HepG2 (cell line): Measurements from ENCODE around the gene CAND2. TPM values are rescaled to one million over a fixed set of nuclear protein-coding genes. Genes with fewer than 3 reads are reported as not detected.

Source experiments
- ATAC-seq: fragments of 200-7000 bp; cut with Tn5 transposase; 3 replicates; pipeline ENCODE4 v1.9.1; 2020; ENCODE audit warnings: mild to moderate bottlenecking, moderate library complexity
- BruUV-seq: library from RNA; stranded (reverse); fragments of 400-500 nt; replicated peaks from 2 replicates; lab custom pipeline; 2021; lab: Mats Ljungman, UMichigan
- CTCF ChIA-PET: fragments of 300-600 bp; formaldehyde crosslinking; extraction: SDS; loops from one replicate; lab custom pipeline; 2021; ENCODE audit warnings: low total read pairs, inconsistent platforms, low intra/inter-chr PET ratio; lab: Yijun Ruan, JAX
- POLR2A ChIA-PET: fragments of 350-600 bp; sonication (Branson Sonifier 250); formaldehyde crosslinking; loops from one replicate; lab custom pipeline; 2020; ENCODE audit warnings: antibody characterized with exemption, inconsistent platforms; lab: Yijun Ruan, JAX
- DNase-seq: peaks from one replicate; pipeline ENCODE4 v3.0.0-alpha.2; 2015; ENCODE audit warnings: low spot score
- FAIRE-seq: peaks from 3 replicates; lab custom pipeline; 2011; peaks lifted over from hg19 to GRCh38; lab: Jason Lieb, UNC
- H2AFZ ChIP-seq: one replicate; pipeline ENCODE4 v1.6.1; 2011; ENCODE audit warnings: low read length, inconsistent platforms
- H3K27ac ChIP-seq: fragments of 300-600 bp; 3 replicates; pipeline ENCODE4 v1.8.0; 2011; ENCODE audit warnings: mixed run types, mild to moderate bottlenecking, mixed read lengths, low read length, inconsistent platforms; ENCODE audit not compliant: insufficient read depth; ENCODE audit errors: extremely low read length
- H3K27me3 ChIP-seq, 2 experiments: fragments of 200-600 bp in 1 of 2; 2 replicates in 1 of 2; 3 replicates in 1 of 2; pipeline versions ENCODE4 v1.6.0 to v1.8.0; 2011; ENCODE audit warnings: low read length in 2 of 2, mild to moderate bottlenecking in 2 of 2, moderate library complexity in 2 of 2, inconsistent platforms in 1 of 2; ENCODE audit not compliant: insufficient read depth in 2 of 2, control insufficient read depth in 1 of 2
- H3K36me3 ChIP-seq, 2 experiments: fragments of 200-600 bp in 1 of 2; replicated peaks in 1 of 2; 2 replicates in 1 of 2; 3 replicates in 1 of 2; pipeline versions ENCODE4 v1.5.1 to v1.8.0; 2011; ENCODE audit warnings: low read length in 2 of 2, inconsistent platforms in 1 of 2; ENCODE audit not compliant: insufficient read depth in 2 of 2, control insufficient read depth in 1 of 2
- H3K4me1 ChIP-seq: 2 replicates; pipeline ENCODE4 v1.5.1; 2012; ENCODE audit warnings: low read length, inconsistent platforms; ENCODE audit not compliant: insufficient read depth
- H3K4me2 ChIP-seq: 2 replicates; pipeline ENCODE4 v1.6.0; 2011; ENCODE audit warnings: low read depth, low read length, inconsistent platforms
- H3K4me3 ChIP-seq, 3 experiments: fragments of 200-600 bp in 1 of 3; sonication (generic), shearing (Covaris generic) in 1 of 3; replicated peaks in 1 of 3; 2 replicates each; pipeline ENCODE4 v1.5.1; 2011 to 2016; ENCODE audit warnings: low read length in 3 of 3, inconsistent platforms in 2 of 3, low read depth in 2 of 3, mild to moderate bottlenecking in 2 of 3, control low read depth in 1 of 3, mixed read lengths in 1 of 3; ENCODE audit not compliant: insufficient read depth in 1 of 3
- H3K79me2 ChIP-seq: one replicate; pipeline ENCODE4 v1.6.1; 2011; ENCODE audit warnings: low read length, inconsistent platforms; ENCODE audit not compliant: insufficient read depth
- H3K9ac ChIP-seq: 2 replicates; pipeline ENCODE4 v1.6.0; 2011; ENCODE audit warnings: mild to moderate bottlenecking, low read depth, low read length, inconsistent platforms; ENCODE audit not compliant: insufficient read depth
- H3K9me3 ChIP-seq: 2 replicates; pipeline ENCODE4 v1.5.1; 2012; ENCODE audit warnings: mild to moderate bottlenecking, low read length
- H4K20me1 ChIP-seq: 2 replicates; pipeline ENCODE4 v1.6.0; 2011; ENCODE audit warnings: inconsistent platforms, mild to moderate bottlenecking, low read length, moderate library complexity; ENCODE audit not compliant: insufficient read depth
- ARHGAP35 ChIP-seq: sonication (generic); formaldehyde crosslinking; IDR thresholded peaks from 2 replicates; pipeline ENCODE4 v1.9.0; 2022; ENCODE audit warnings: mild to moderate bottlenecking, inconsistent platforms, moderate library complexity, missing genetic modification reagents, borderline replicate concordance
- BATF2 ChIP-seq: sonication (generic); formaldehyde crosslinking; IDR thresholded peaks from 2 replicates; pipeline ENCODE4 v1.8.0; 2022; ENCODE audit warnings: mild to moderate bottlenecking, missing genetic modification reagents, moderate library complexity
- ELK4 ChIP-seq: sonication (generic); formaldehyde crosslinking; IDR thresholded peaks from 2 replicates; pipeline ENCODE4 v1.9.0; 2021; ENCODE audit warnings: missing genetic modification reagents, borderline replicate concordance
- MAZ ChIP-seq, 2 experiments: sonication (generic) in 1 of 2; formaldehyde crosslinking in 1 of 2; IDR thresholded peaks; 2 replicates each; pipeline versions ENCODE4 v1.5.0 to v1.6.1; 2012 to 2020; ENCODE audit warnings: low read depth in 2 of 2, mild to moderate bottlenecking in 2 of 2, borderline replicate concordance in 1 of 2, improper control_type of control experiment in 1 of 2, low read length in 1 of 2, missing genetic modification reagents in 1 of 2, moderate library complexity in 1 of 2
- MXD3 ChIP-seq: IDR thresholded peaks from 2 replicates; pipeline ENCODE4 v1.6.1; 2016; ENCODE audit warnings: mild to moderate bottlenecking, missing biosample characterization, missing genetic modification reagents
- NFKBIZ ChIP-seq: IDR thresholded peaks from 2 replicates; pipeline ENCODE4 v1.6.1; 2018; ENCODE audit warnings: missing genetic modification reagents, missing compliant biosample characterization
- PLRG1 ChIP-seq: fragments of 450-650 bp; conservative IDR thresholded peaks from 2 replicates; pipeline ENCODE4 v1.6.1; 2016
- PLSCR1 ChIP-seq: sonication (generic); formaldehyde crosslinking; IDR thresholded peaks from 2 replicates; pipeline ENCODE4 v1.5.0; 2020; ENCODE audit warnings: missing genetic modification reagents, mild to moderate bottlenecking, borderline replicate concordance
- RARG ChIP-seq: sonication (generic); formaldehyde crosslinking; IDR thresholded peaks from 2 replicates; pipeline ENCODE4 v1.4.0; 2020; ENCODE audit warnings: low read depth, mild to moderate bottlenecking, missing genetic modification reagents
- SATB2 ChIP-seq: sonication (generic); formaldehyde crosslinking; IDR thresholded peaks from 2 replicates; pipeline ENCODE4 v1.5.0; 2020; ENCODE audit warnings: missing genetic modification reagents
- SMAD9 ChIP-seq: sonication (generic); formaldehyde crosslinking; IDR thresholded peaks from 2 replicates; pipeline ENCODE4 v1.5.1; 2020; ENCODE audit warnings: mild to moderate bottlenecking, missing genetic modification reagents
- SRSF1 ChIP-seq: fragments of 200-400 bp; formaldehyde crosslinking; optimal IDR thresholded peaks from 2 replicates; pipeline ENCODE3; 2017; ENCODE audit warnings: mild to moderate bottlenecking, low read depth, low read length, moderate library complexity
- SYNCRIP ChIP-seq: fragments of 200-400 bp; formaldehyde crosslinking; IDR thresholded peaks from 2 replicates; pipeline ENCODE4 v1.6.1; 2018; ENCODE audit warnings: mild to moderate bottlenecking, low read depth, low read length; ENCODE audit not compliant: insufficient read depth
- WIZ ChIP-seq: sonication (generic); formaldehyde crosslinking; IDR thresholded peaks from 2 replicates; pipeline ENCODE4 v1.5.1; 2020; ENCODE audit warnings: mild to moderate bottlenecking, missing genetic modification reagents
- ZGPAT ChIP-seq: IDR thresholded peaks from 2 replicates; pipeline ENCODE4 v1.6.1; 2016; ENCODE audit warnings: mild to moderate bottlenecking
- ZNF432 ChIP-seq: sonication (generic); formaldehyde crosslinking; IDR thresholded peaks from 2 replicates; pipeline ENCODE4 v1.5.0; 2020; ENCODE audit warnings: missing genetic modification reagents, mild to moderate bottlenecking, borderline replicate concordance
- ZNF44 ChIP-seq: sonication (generic); formaldehyde crosslinking; IDR thresholded peaks from 2 replicates; pipeline ENCODE4 v1.5.1; 2020; ENCODE audit warnings: mild to moderate bottlenecking, missing genetic modification reagents
- ZNF746 ChIP-seq: sonication (generic); formaldehyde crosslinking; IDR thresholded peaks from 2 replicates; pipeline ENCODE4 v1.8.0; 2022; ENCODE audit warnings: mild to moderate bottlenecking, missing genetic modification reagents
- ZNF788 ChIP-seq: sonication (generic); formaldehyde crosslinking; IDR thresholded peaks from 2 replicates; pipeline ENCODE4 v1.5.0; 2020; ENCODE audit warnings: mild to moderate bottlenecking, missing genetic modification reagents, borderline replicate concordance
- WGBS: methylation state at CpG from one replicate; pipeline ENCODE4 v1.1.6; 2017; ENCODE audit warnings: low lambda C conversion rate; 5-methylcytosine and 5-hydroxymethylcytosine counted together
- in situ Hi-C: cut with HindIII; loops from 2 replicates; pipeline ENCODE4 v1.10.0; 2017; ENCODE audit warnings: low pct_unique_long_range_greater_than_20kb; ENCODE audit not compliant: extremely low pct_ligation_motif_present
- intact Hi-C: fragments of 100-400 bp; cut with micrococcal nuclease; formaldehyde crosslinking; loops from one replicate; pipeline ENCODE4 v1.10.0; 2022; ENCODE audit not compliant: unreplicated experiment
- polyA plus RNA-seq, 8 experiments: library from polyadenylated mRNA; depleted of rRNA in 3 of 8; stranded (reverse) in 7 of 8; unstranded in 1 of 8; fragments of >200 nt; fragmentation: Illumina TruSeq in 4 of 8; extraction: Trizol in 4 of 8; gene quantifications; 2 replicates each; pipeline versions ENCODE4 v1.2.1 to v1.2.3, GENCODE V29; 2011 to 2016; ENCODE audit warnings: low read depth in 4 of 8, missing spikeins in 1 of 8, mixed read lengths in 1 of 8; ENCODE audit not compliant: insufficient read depth in 1 of 8
- total RNA-seq, 5 experiments: library from RNA; depleted of rRNA; stranded (reverse); fragments of >200 nt; fragmentation: Illumina TruSeq; extraction: Trizol; gene quantifications; 2 replicates each; pipeline ENCODE4 v1.2.3, GENCODE V29; 2016; ENCODE audit warnings: low read depth in 1 of 5

Gene CAND2
- total and polyA plus RNA-seq, 2 of the 13 experiments (the other 11 are each of a cell fraction or from before 2014, with no cell fraction given), result 0.01 TPM; not detected in 1

- no TSS peak for BruUV-seq
- Histone ChIP-seq H3K27me3 (peaks cover 4 to 50% of the 10 kb centered on the region in 2 experiments), H3K27ac (no peak overlapping the region), H4K20me1 (no peaks in the 10 kb centered on the region), H3K36me3 (no peaks in the 10 kb centered on the region), H3K9me3 (no peaks in the 10 kb centered on the region), H3K4me1 (peaks cover 29% of the 10 kb centered on the region), H3K9ac (peak overlapping the region; percentile 58), H3K4me3 (peak overlapping the region; percentile 54 to 76 (median 65); a peak in 5 of 6 replicates), H2AFZ (peak overlapping the region; percentile 31), H3K4me2 (peak overlapping the region; percentile 78), H3K79me2 (no peaks in the 10 kb centered on the region)
- ChIA-PET POLR2A (interaction anchor here (1.0 to 1.3 kb wide), 4 partner anchors 13 to 32 kb away, joined by 4 to 5 read pairs (median 5); partner anchors contain the start of gene RPL32), CTCF (no interaction called here)
- peak; percentile 85 for DNase-seq
- FAIRE-seq, result peak; percentile 60
- ATAC-seq, result peak; percentile 94
- WGBS, result 0% methylated on average over 3 of the region's 50 CpGs
- in situ Hi-C loops, result no loop called here
- intact Hi-C loops, result no loop called here
- TF ChIP-seq ZNF44 (CRISPR knock-in tag), result no peak
- TF ChIP-seq ZNF788, result no peak
- no peak for TF ChIP-seq RARG (CRISPR knock-in tag)
- no peak for TF ChIP-seq SMAD9 (CRISPR knock-in tag)
- TF ChIP-seq PLSCR1, result no peak
- peak; percentile 39; the same call in 1 of the 2 replicates for TF ChIP-seq WIZ
- no peak for TF ChIP-seq ZNF432 (CRISPR knock-in tag)
- no peak for TF ChIP-seq ELK4 (CRISPR knock-in tag)
- no peak for TF ChIP-seq SRSF1
- 0 out of 2 replicates have a peak, but pooled peaks have one; percentile 36 for TF ChIP-seq NFKBIZ (CRISPR knock-in tag)
- TF ChIP-seq ARHGAP35 (CRISPR knock-in tag), result no peak
- TF ChIP-seq SYNCRIP, result no peak
- no peak for TF ChIP-seq PLRG1
- peak; percentile 81; the same call in 1 of the 2 replicates for TF ChIP-seq MXD3
- TF ChIP-seq ZGPAT, result peak; percentile 81; the same call in 1 of the 2 replicates
- TF ChIP-seq BATF2 (CRISPR knock-in tag), result no peak
- no peak for TF ChIP-seq ZNF746 (CRISPR knock-in tag)
- no peak for TF ChIP-seq SATB2 (CRISPR knock-in tag)
- 0 out of 2 replicates have a peak, but pooled peaks have one; percentile 47 for TF ChIP-seq MAZ (IDR thresholded peaks at IDR 0.05; ENCODE audit: borderline replicate concordance, low read depth, low read length)
- no peak for TF ChIP-seq MAZ (CRISPR knock-in tag; IDR thresholded peaks at IDR 0.05; ENCODE audit: low read depth)
Observed at GRCh38 chr3:12810013-12810780, 13.7 kb downstream of the CAND2 start.
